Measurements from ENCODE around the gene ATR.

Gene ATR

GRCh38 chr3:142507241-142507640, 71.3 kb downstream of the ATR start:
- no peak for DNase-seq

- DNase-seq: no peak
Measured at GRCh38 chr3:142502187-142502985, 76.1 kb downstream of the ATR start.

DNA sequence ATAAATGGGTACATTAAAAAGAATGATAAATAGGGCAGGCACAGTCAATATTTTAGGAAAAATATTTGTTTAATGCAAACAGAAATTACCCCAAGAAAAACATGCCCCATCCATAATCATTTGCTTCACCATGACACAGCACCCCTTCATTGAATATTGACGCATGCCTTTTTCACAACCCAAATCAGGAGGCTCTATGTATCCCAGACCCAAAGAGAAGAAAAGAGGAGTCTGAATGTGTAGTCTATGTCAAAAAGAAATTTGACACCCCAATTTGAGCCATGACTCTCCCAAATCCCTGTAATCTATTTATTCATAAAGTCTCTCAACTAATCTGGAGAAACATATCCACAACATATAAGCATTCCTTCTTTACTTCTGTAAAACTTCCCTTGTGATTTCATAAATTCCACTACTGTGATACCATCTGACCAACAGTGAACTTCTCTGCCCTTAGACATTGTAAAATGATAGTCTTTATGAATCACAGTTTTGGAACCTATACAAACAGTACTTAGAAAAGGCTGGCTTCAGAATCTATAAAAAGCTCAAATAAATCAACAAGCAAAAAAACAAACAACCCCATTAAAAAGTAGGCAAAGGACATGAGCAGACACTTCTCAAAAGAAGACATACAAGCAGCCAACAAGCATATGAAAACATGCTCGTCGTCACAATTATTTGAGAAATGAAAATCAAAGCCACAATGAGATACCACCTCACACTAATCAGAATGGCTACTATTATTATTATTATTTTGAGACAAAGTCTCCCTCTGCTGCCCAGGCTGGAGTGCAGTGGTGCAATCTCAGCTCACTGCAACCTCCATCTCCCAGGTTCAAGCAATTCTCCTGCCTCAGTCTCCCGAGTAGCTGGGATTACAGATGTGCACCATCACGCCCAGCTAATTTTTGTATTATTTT, 77.3 kb downstream of the ATR start:
- no peak for DNase-seq

DNA sequence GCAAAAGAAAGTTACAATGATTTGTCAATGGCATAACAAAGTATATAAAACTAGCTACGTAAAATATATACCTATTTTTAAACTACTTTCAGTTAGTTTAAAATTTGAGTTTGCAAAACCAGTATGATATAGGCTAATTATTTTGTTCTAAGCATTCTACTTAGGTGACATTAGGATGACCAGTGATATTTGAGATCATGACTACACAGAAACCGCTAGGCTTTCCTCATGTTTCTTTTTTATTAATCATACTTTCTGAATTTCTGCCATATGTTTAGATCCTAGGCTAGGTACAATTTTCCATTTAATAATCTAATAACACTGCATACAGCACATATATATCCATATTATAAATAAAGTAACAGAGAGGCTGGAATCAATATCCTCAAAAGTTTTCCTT, 78.3 kb downstream of the ATR start:
- no peak for DNase-seq

- no peak for DNase-seq
Measured at GRCh38 chr3:142498397-142499180, 79.9 kb downstream of the ATR start.

DNA sequence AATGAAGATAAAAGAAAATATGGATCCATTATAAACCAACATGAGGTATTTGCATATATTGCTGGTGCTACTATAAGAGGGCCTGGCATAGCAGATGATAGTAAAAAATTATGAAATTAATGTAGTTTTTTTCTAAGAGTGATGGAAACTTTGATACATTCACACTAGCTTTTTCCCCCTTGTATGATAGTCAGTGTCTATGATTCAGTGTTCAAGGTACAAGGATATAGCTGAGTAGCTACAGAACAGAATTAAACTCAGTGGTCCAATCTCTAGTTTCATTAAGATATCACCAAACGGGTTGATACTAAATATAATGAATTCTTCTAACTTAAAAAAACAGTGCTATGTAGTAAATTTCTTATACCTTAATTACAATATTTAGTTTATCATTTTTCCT, 80.8 kb downstream of the ATR start:
- no peak for DNase-seq

GRCh38 chr3:142495103-142495502, 83.4 kb downstream of the ATR start:
- DNase-seq: no peak

- DNase-seq: no peak
Measured at GRCh38 chr3:142492184-142492583, 86.3 kb downstream of the ATR start.

DNA sequence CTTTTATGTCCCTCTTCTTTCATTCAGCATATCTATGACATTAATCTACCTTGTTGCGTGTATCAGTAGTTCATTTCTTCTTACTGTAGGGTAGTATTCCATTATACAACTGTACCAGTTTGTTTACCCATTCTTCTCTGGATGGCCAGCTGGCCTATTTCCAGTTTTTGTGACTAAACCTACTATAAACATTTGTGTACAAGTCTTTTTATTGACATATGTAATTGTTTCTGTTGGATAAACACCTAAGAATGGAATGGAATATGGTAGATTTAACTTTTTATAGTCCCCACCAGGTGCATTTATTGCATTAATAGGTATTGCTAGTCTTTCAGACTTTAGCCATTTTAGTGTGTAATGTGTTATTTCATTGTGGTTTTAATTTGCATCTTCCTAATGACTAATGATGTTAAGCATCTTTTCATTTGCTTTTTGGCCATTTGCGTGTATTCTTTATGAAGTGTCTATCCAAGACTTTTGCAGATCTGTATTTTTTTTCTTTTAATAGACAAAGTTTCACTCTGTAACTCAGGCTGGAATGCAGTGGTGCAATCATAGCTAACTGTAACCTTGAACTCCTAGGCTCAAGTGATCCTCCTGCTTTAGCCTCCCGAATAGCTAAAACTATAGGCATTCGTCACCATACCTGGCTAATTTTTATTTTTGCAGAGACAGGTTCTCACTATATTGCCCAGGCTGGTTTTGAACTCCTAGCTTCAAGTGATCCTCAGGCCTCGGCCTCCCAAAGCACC, 88.8 kb downstream of the ATR start:
- DNase-seq: no peak

GRCh38 chr3:142484912-142485435, 93.6 kb downstream of the ATR start:
- DNase-seq: no peak

- no peak for DNase-seq
Measured at GRCh38 chr3:142481196-142481595, 97.3 kb downstream of the ATR start.

- no peak for DNase-seq
Measured at GRCh38 chr3:142470826-142471225, 107.7 kb downstream of the ATR start.

DNA sequence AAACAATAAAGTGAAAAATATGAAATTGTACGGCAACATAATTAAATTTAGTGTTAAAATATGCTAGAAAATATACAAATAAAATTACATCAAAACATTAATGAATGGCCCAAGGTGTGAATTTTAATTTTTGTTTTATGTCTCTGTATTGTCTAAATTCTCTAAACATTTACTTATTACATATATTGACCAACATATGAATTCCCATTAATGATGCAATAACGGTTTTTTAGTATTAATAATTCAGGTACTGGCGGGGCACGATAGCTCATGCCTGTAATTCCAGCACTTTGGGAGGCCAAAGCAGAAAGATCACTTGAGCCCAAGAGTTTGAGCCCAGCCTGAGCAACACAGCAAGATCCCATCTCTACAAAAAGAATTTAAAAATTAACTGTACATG, 110.1 kb downstream of the ATR start:
- no peak for DNase-seq

- no peak for DNase-seq
Measured at GRCh38 chr3:142467768-142468167, 110.8 kb downstream of the ATR start.

DNA sequence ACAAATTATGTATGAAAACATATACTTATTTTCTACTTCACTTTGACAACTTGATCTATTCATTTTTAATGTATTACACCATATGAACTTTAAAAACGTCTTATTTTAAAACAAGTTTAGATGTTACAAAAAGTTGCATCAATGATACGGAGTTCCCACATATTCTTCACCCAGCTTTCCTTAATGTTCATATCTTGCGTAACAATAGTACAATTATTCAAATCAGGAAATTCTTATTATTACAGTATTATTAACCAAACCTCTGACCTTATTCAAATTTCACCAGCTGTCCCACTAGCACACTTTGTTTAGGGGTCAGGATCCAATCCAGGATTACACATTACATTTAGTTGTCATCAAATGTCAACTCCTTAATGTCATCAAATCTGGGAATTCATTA, 117.8 kb downstream of the ATR start:
- no peak for DNase-seq

- DNase-seq: no peak
Measured at GRCh38 chr3:142459929-142460328, 118.6 kb downstream of the ATR start.

DNA sequence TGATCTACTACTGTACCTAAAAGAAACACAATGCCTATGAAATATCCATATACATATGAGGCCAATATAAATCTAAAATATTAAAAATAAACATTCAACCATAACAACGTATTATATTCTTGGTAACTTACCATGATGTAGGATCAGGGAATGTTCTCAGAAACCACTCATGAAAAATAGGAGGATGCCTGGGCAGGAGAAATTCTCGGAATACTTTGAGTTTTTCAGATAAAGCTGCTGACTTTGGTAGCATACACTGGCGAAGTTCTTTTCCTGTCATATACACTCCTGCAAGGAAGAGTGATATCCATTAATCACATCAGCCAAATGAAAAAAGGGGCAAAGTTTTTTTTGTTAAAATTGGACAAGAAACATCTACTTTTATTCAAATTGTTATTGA, 119.4 kb downstream of the ATR start:
- no peak for DNase-seq

- no peak for DNase-seq
Measured at GRCh38 chr3:142450881-142451280, 127.7 kb downstream of the ATR start.

DNA sequence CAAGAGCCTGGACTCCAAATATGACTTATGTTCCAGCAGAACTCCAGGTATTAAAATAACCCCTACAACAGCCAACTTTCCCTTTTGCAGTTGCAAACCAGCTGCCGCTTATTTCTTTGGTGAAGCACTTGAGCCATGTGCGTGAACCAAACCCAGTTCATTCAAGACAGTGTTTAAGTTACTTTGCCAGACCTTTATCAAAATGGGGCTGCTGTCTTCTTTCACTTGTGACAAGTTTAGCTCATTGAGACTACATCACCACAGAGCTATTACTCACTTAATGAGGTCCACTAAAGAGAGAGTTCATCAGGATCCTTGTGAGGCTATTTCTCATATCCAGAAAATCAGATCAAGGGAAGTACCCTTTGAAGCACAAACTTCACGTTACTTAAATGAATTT, 128.3 kb downstream of the ATR start:
- DNase-seq: no peak

DNA sequence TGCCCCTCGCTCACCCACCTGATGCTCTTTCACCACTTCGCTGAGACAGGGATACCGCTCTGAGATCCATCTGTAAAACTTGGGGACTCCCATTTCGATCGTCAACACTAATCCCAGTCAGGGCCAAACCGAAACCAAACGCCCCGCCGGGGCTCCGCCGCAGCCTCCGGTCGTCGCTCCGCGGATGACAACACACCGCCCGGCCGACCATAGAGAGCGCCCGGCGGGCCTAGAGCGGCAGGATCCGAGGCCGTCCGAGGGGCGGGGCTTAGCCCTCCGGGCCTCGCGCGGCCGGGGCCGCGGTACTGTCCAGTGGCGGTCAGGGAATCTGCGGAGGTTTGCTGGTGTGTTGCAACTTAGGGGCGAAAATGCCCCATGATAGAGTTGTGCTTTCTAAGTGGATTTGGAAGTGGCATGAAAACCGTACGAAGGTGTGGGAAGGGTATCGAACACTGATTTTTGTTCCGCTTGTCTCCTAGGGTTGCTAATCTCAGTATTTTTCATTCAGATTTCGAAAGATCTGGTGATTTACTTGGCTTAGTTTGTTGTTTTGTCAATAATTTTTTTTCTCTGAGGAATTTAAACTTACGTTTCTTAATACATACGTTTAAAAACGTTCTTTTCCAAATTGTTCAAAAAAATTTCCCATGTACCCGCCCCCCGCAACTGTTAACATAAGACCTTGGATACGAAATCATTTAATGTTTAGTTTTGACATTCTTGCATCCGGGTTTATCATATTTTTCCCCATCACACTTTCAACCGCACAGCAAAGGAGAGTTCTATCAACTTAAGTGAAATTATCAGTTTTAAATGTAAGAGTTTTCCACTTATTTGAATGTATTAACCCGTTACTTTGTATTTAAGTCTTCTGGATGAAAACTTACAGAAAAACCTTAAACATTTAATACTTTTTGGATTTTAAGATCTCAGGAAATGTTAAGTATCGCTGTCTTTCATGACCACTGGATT, 130.4 kb downstream of the ATR start, which contains the start of gene XRN1:
Gene XRN1, minus strand, starts transcription at position 186 of the 972 bp plus-strand sequence. Its CDS starts 93 bp downstream, at position 93.
- peak; percentile 86 to 91 for DNase-seq

Measured in SHP77 (cell line).